NCI-H2196 treated with DMSO at 0.1 percent for 48 hours (cell line): Measurements from ENCODE around the gene SIX2.
A peak's percentile ranks its signal among the peaks of the same experiment; 100 is the strongest.

ENCODE experiments used
- DNase-seq: peaks from one replicate; lab custom pipeline; 2025; ENCODE audit not compliant: unreplicated experiment; lab: John Stamatoyannopoulos, UW

The SIX2 gene

GRCh38 chr2:45002686-45003085 lies 6.6 kb downstream of the SIX2 start:
- no peak for DNase-seq

- DNase-seq: no peak
These were observed 7.3 kb downstream of the SIX2 start for GRCh38 chr2:45001869-45002385.

GRCh38 chr2:45000921-45001868 lies 8.1 kb downstream of the SIX2 start:
- no peak for DNase-seq

GRCh38 chr2:45000341-45000901 lies 8.8 kb downstream of the SIX2 start:
- DNase-seq: no peak

GRCh38 chr2:44999540-44999939 lies 9.7 kb downstream of the SIX2 start:
- DNase-seq: no peak

GRCh38 chr2:44997963-44998362 lies 11.3 kb downstream of the SIX2 start:
- no peak for DNase-seq

GRCh38 chr2:44996356-44996755 lies 12.9 kb downstream of the SIX2 start:
- DNase-seq: no peak

- DNase-seq: no peak
These were observed 14.9 kb downstream of the SIX2 start for GRCh38 chr2:44994377-44994776.

GRCh38 chr2:44989176-44989575 lies 20.1 kb downstream of the SIX2 start:
- no peak for DNase-seq

GRCh38 chr2:44983836-44984604 lies 25.2 kb downstream of the SIX2 start:
- no peak for DNase-seq

GRCh38 chr2:44981714-44982108 lies 27.5 kb downstream of the SIX2 start:
- DNase-seq: peak; percentile 66

- DNase-seq: no peak
These were observed 28.2 kb downstream of the SIX2 start for GRCh38 chr2:44980751-44981713.

GRCh38 chr2:44979581-44979980 lies 29.7 kb downstream of the SIX2 start:
- DNase-seq: no peak

- DNase-seq: no peak
These were observed 33.4 kb downstream of the SIX2 start for GRCh38 chr2:44975571-44976450.

GRCh38 chr2:44974064-44974715 lies 35.1 kb downstream of the SIX2 start:
- no peak for DNase-seq

- no peak for DNase-seq
These were observed 36.3 kb downstream of the SIX2 start for GRCh38 chr2:44972771-44973535.

- DNase-seq: no peak
These were observed 38.3 kb downstream of the SIX2 start for GRCh38 chr2:44970846-44971450.

GRCh38 chr2:44969936-44970335 lies 39.3 kb downstream of the SIX2 start:
- no peak for DNase-seq
